Neural cell (in vitro differentiated cells): Measurements from ENCODE around the gene PLSCR5. TPM values are rescaled to one million over a fixed set of nuclear protein-coding genes. Genes with fewer than 3 reads are reported as not detected.

Experiments
- polyA plus RNA-seq: library from polyadenylated mRNA; depleted of rRNA; stranded (reverse); fragments of >200 nt; gene quantifications from 2 replicates; pipeline ENCODE4 v1.2.3, GENCODE V29; 2014
- small RNA-seq, 3 experiments: library from RNA; depleted of rRNA; stranded (forward); fragments of <200 nt; gene quantifications; one replicate each; pipeline ENCODE3, GENCODE V24; 2012

The PLSCR5 gene
- polyA plus RNA-seq, 1 donor from 2014 or later: 0.37 TPM

Small RNA genes lying within 50 kb of the gene (small RNA-seq; reads per million reads assigned to genes)
- gene RNU6-428P: 0 to 0.41 (median 0.19) reads per million in 3 experiments

Other genes with a start within 250 kb of the PLSCR5 start
- not detected in 2 replicates for gene PLSCR2, start 135.8 kb downstream of the PLSCR5 start, polyA plus RNA-seq
- 0.78 TPM in 1 of 2 replicates, not detected in the other for gene PLSCR1, start 60.7 kb downstream of the PLSCR5 start, polyA plus RNA-seq